Nephron (organoid): ENCODE measurements around the gene MITF.

Experiments used
- H3K27ac Mint-ChIP-seq, 3 experiments: 2 replicates each; pipeline ENCODE4 v1.8.0; 2020; ENCODE audit warnings: mixed read lengths in 3 of 3, mild to moderate bottlenecking in 2 of 3, moderate library complexity in 1 of 3
- H3K27me3 Mint-ChIP-seq: 2 replicates; pipeline ENCODE4 v1.8.0; 2021; ENCODE audit warnings: low read depth, mild to moderate bottlenecking, moderate library complexity, mixed read lengths
- H3K36me3 Mint-ChIP-seq: 2 replicates; pipeline ENCODE4 v1.8.0; 2020; ENCODE audit warnings: low read depth, mixed read lengths
- H3K4me1 Mint-ChIP-seq: 2 replicates; pipeline ENCODE4 v1.8.0; 2020; ENCODE audit warnings: mixed read lengths
- H3K4me3 Mint-ChIP-seq, 3 experiments: 2 replicates each; pipeline ENCODE4 v1.8.0; 2020; ENCODE audit warnings: mild to moderate bottlenecking in 3 of 3, mixed read lengths in 3 of 3, moderate library complexity in 2 of 3
- H3K9me3 Mint-ChIP-seq: 2 replicates; pipeline ENCODE4 v1.8.0; 2020; ENCODE audit warnings: mixed read lengths
- CTCF ChIP-seq, 3 experiments: fragments of 200-600 bp; sonication (generic); IDR thresholded peaks; one replicate each; pipeline ENCODE4 v1.5.0; 2021; ENCODE audit warnings: antibody characterized with exemption in 3 of 3; ENCODE audit not compliant: unreplicated experiment in 3 of 3

The MITF gene

GRCh38 chr3:69972672-69973071, 233.4 kb downstream of the MITF start:
- no peak for TF ChIP-seq CTCF (IDR thresholded peaks at IDR 0.05; ENCODE audit: unreplicated experiment in 3 of 3)
- Mint-ChIP-seq H3K4me1 (no peaks in the 10 kb centered on the region), H3K9me3 (peaks cover 10% of the 10 kb centered on the region), H3K27ac (no peak overlapping the region), H3K36me3 (peaks cover under 1% of the 10 kb centered on the region), H3K27me3 (no peaks in the 10 kb centered on the region), H3K4me3 (no peak overlapping the region)

GRCh38 chr3:69976021-69976420, 236.8 kb downstream of the MITF start:
- peaks cover 30% of the 10 kb centered on the region for H3K9me3 Mint-ChIP-seq
- H3K27me3 Mint-ChIP-seq = no peaks in the 10 kb centered on the region
- no peak for TF ChIP-seq CTCF (IDR thresholded peaks at IDR 0.05; ENCODE audit: unreplicated experiment in 3 of 3)
- H3K4me1 Mint-ChIP-seq = no peaks in the 10 kb centered on the region
- H3K27ac Mint-ChIP-seq = peak overlapping the region in 1 of 3 experiments; percentile 72
- peaks cover 7% of the 10 kb centered on the region for H3K36me3 Mint-ChIP-seq
- H3K4me3 Mint-ChIP-seq = no peak overlapping the region

- H3K9me3 Mint-ChIP-seq = peaks cover 11% of the 10 kb centered on the region
- no peak overlapping the region for H3K4me3 Mint-ChIP-seq
- no peak for TF ChIP-seq CTCF (IDR thresholded peaks at IDR 0.05; ENCODE audit: unreplicated experiment in 3 of 3)
- H3K27me3 Mint-ChIP-seq = no peaks in the 10 kb centered on the region
- H3K27ac Mint-ChIP-seq = peak overlapping the region in 1 of 3 experiments; percentile 35
- H3K4me1 Mint-ChIP-seq = no peaks in the 10 kb centered on the region
- no peaks in the 10 kb centered on the region for H3K36me3 Mint-ChIP-seq
These were observed 244.4 kb downstream of the MITF start for GRCh38 chr3:69983546-69984265.

- Mint-ChIP-seq H3K27me3 (peaks cover 3% of the 10 kb centered on the region), H3K36me3 (no peaks in the 10 kb centered on the region), H3K9me3 (peaks cover 2% of the 10 kb centered on the region), H3K27ac (no peak overlapping the region), H3K4me3 (no peak overlapping the region), H3K4me1 (no peaks in the 10 kb centered on the region)
- no peak for TF ChIP-seq CTCF (IDR thresholded peaks at IDR 0.05; ENCODE audit: unreplicated experiment in 3 of 3)
These were observed 246.0 kb downstream of the MITF start for GRCh38 chr3:69985266-69985665.

- no peak overlapping the region for H3K4me3 Mint-ChIP-seq
- no peak for TF ChIP-seq CTCF (IDR thresholded peaks at IDR 0.05; ENCODE audit: unreplicated experiment in 3 of 3)
- H3K9me3 Mint-ChIP-seq = no peaks in the 10 kb centered on the region
- no peaks in the 10 kb centered on the region for H3K36me3 Mint-ChIP-seq
- H3K4me1 Mint-ChIP-seq = peaks cover under 1% of the 10 kb centered on the region
- H3K27ac Mint-ChIP-seq = no peak overlapping the region
- H3K27me3 Mint-ChIP-seq = peaks cover 3% of the 10 kb centered on the region
These were observed 247.2 kb downstream of the MITF start for GRCh38 chr3:69986419-69986818.

GRCh38 chr3:69987833-69988232, 248.6 kb downstream of the MITF start:
- Mint-ChIP-seq H3K4me1 (peaks cover 4% of the 10 kb centered on the region), H3K27me3 (peaks cover 3% of the 10 kb centered on the region), H3K9me3 (no peaks in the 10 kb centered on the region), H3K36me3 (no peaks in the 10 kb centered on the region), H3K4me3 (no peak overlapping the region), H3K27ac (no peak overlapping the region)
- no peak for TF ChIP-seq CTCF (IDR thresholded peaks at IDR 0.05; ENCODE audit: unreplicated experiment in 3 of 3)
